Activated T-cell treated with anti-CD3 and anti-CD28 coated beads, Interleukin-2, amount 50 U/mL, for 1 hour (primary cell): ENCODE results near the gene PDSS1.
"Not testable (repeated sequence)": the region's sequence is repeated elsewhere in the genome, so short reads cannot be mapped to it uniquely, and the experiment has no call there.

Experiments
- DNase-seq: peaks from one replicate; pipeline ENCODE4 v3.0.0-alpha.2; 2020

PDSS1 gene

GRCh38 chr10:26697163-26697921, at the start of gene PDSS1:
Gene PDSS1 (plus strand): TSS chr10:26697701. CDS start chr10:26697712, 11 bp downstream.
- peak; percentile 75 for DNase-seq

DNA sequence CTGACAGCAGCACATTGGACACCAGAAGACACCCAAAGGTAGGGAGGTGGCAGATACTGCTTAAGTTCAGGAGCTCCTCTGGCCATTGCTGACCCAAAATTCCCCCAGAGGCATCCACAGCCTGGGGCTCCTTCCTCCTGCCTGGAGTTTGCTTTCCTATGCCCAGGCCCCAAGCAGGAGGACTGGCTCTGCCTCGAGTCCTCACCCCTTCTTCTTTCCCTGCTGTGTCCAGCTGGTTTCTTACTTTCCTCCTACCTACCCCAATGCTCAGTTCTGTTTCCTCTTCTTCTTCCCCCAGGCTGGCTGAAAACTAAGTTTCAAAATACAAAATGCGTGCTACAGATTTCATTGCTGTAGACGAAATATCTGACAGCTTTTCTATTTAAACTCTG, 49.3 kb upstream of the PDSS1 start:
- DNase-seq, result not testable (repeated sequence)

- DNase-seq, result no peak
Measured at GRCh38 chr10:26650406-26650805, 47.1 kb upstream of the PDSS1 start.

- not testable (repeated sequence) for DNase-seq
Measured at GRCh38 chr10:26651476-26651875, 46.0 kb upstream of the PDSS1 start.

- no peak for DNase-seq
Measured at GRCh38 chr10:26653004-26653403, 44.5 kb upstream of the PDSS1 start.

- no peak for DNase-seq
Measured at GRCh38 chr10:26655746-26656145, 41.8 kb upstream of the PDSS1 start.

- DNase-seq, result no peak
Measured at GRCh38 chr10:26662864-26663263, 34.6 kb upstream of the PDSS1 start.

GRCh38 chr10:26665080-26666048, 32.1 kb upstream of the PDSS1 start:
- DNase-seq, result no peak

- no peak for DNase-seq
Measured at GRCh38 chr10:26675873-26676257, 21.6 kb upstream of the PDSS1 start.

DNA sequence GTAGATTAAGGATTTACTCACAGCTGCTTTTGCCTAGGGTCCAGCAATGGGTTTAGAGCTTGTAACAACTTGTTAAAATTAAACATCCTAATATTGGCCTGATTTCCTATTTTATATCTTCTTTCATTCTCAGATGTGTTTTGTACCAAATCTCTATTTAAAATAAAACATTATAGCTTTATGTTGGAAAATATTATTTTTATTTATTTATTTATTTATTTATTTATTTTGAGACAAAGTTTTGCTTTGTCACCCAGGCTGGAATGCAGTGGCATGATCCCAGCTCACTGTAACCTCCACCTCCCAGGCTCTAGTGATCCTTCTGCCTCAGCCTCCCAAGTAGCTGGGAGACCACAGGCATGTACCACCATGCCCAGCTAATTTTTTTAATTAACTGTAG, 17.9 kb upstream of the PDSS1 start:
- DNase-seq, result no peak

DNA sequence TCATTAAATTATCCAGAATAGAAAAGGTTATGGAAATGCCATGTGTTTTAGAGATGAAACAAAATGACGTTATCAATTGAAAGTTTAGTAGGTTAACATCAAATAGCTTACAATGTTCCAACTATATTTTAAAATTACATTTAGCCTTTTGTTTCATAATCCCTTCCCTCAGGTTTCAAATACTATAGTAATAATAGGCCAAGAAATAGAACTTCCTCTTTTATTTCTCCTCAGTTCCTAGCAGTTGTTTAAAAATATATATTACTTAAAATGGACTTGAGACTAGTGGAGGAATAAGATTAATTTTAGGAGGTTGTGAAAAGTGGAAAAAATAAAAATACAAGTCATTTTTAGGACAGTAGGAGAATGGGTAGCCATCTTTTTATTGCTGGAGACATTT, 16.4 kb upstream of the PDSS1 start:
- DNase-seq, result no peak

- not testable (repeated sequence) for DNase-seq
Measured at GRCh38 chr10:26681971-26682370, 15.5 kb upstream of the PDSS1 start.

GRCh38 chr10:26682931-26683330, 14.6 kb upstream of the PDSS1 start:
- DNase-seq, result no peak

DNA sequence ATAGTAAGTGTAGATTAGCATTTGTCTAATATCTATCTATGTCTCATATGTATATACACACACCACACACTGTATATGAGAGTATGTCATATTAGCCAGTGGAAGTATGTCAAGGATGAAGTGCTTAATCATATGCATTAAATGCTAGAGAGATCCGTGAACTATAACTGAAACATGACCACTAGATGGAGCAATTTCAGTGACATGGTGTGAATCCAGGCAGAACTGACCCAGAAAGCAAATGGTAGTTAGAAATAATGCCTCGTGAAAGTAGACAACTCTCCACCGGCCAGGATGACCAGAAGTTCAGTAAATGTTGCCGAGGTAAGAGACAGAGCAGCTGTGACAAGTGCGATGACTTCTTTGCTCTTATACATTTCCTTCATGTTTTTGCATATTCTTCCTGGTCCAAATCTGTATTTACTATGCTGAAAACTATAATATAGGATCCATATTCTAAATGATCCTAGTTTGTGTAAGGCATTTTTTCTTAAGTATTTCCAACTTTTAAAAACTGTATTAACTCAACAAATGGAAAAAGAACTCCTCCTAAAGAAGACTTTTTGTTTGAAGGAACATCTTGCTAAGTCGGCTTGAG, 12.7 kb upstream of the PDSS1 start:
- not testable (repeated sequence) for DNase-seq

DNA sequence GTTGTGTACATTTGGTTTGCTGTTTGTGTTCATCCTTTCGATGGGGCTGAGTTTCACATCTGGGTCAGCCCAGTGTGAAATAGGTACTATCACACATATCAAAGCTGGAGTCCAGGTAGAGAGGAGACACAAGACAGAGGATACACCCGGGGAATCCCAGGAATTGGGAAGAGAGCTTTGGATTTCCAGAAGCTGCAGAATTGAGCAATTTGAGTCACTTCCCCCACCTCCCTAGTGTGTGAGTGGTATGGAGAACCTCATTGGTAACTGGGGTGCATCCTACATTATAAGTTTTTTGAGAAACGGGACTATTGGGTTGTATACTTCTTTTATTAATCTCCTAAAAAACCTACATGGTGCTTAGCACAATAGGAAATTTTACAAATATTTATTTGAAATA, 12.1 kb upstream of the PDSS1 start:
- no peak for DNase-seq

DNA sequence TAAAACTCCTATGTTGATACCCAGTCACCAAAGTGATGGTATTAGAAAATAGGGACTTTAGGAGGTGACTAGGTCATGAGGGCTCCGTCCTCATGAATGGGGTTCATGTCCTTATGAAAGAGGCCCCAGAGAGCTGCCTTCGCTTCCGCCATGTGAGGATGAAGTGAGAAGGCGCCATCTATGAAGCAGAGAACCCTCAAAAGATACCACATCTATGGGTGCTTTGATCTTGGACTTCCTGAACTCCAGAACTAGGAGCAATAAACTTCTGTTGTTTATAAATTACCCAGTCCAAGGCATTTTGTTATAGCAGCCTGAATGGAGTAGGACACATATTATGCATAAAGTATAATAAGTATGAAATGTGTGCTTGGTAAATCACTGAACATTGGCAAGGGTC, 8.1 kb upstream of the PDSS1 start:
- no peak for DNase-seq

DNA sequence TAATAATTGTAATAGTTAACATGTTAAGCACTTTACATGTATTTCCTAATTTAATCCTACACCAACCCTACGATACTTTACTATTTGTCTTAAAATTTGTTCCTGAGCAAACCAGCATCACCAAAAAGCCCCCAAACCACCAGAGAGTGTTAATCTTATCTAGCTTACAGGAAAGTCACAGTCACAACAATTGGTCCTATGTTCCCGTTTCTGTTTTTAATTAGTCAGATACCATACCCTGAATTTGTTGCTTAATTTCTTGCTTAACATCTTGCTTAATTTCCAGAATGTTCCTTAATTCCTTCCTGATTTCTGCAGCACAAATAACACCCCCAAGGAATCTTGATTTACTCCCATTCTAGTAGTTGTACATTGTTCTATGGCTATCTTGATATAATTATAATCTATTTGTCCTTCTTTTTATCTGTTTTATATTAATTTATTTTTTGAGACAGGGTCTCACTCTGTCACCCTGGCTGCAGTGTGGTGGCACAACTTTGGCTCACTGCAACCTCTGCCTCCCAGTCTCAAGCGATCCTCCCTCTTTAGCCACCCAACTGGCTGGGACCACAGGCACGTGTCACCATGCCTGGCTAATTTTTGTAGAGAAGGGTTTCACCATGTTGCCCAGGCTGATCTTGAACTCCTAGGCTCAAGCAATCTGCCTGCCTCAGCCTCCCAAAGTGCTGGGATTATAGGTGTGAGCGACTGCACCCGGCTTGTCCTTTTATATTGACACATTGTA, 6.6 kb upstream of the PDSS1 start:
- no peak for DNase-seq

- not testable (repeated sequence) for DNase-seq
Measured at GRCh38 chr10:26694536-26694935, 3.0 kb upstream of the PDSS1 start.

GRCh38 chr10:26696786-26697162, 727 bp upstream of the PDSS1 start:
- no peak for DNase-seq

DNA sequence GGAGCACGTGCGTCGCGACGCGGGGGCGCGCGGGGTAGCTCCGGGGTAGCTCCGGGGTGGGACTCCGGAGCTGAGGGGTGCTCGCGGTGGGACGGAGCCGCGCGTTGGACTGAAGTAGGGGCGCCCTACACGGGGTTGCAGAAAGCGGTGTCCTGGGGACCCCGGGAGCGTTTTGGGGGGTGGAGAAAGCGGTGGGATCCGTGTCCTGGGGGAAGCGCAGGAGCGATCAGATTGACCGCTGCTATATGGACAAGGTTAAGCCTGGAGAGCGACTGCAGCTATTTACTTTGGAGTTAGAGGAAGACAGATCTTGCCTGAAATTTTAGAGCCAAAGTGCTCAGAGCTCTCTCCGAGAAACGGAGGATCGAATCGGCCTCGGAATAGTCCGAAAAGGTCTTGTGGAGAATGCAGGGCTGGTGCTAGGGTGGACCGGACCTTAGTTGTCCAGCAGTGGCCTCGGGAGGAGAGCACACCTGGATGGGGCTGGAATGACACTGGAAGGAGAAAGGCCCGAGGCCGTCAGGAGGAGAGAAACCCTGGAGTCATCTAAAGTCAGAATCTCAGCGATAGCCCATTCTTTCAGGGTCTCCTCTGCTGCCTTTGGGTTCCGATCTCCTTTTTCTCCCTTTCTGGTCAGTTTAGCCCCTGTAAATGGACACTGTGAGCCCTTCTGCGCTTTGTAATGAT, 564 bp downstream of the PDSS1 start:
- no peak for DNase-seq

GRCh38 chr10:26698909-26699308, 1.4 kb downstream of the PDSS1 start:
- DNase-seq, result no peak

DNA sequence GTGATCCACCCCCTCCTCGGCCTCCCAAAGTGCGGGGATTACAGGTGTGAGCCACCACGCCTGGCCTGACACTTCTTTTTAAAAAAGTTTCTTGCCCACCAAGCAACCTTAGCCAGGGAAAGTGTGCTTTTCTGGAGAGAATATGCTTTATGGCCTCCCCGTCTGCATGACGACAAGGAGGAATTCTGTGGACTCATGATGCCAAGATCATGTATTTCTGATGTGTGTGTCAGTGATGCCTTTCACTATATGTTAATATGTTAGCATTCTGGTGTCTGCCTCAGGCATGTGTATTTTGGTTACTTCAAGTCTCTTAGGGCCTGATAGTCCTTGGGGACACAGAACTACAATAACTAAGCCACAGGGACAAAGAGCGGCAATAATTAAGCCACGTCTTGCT, 2.1 kb downstream of the PDSS1 start:
- no peak for DNase-seq
